ENCODE data around the gene CKAP4. TPM values are rescaled to one million over a fixed set of nuclear protein-coding genes. Genes with fewer than 3 reads are reported as not detected.
"Not testable (repeated sequence)": the region's sequence is repeated elsewhere in the genome, so short reads cannot be mapped to it uniquely, and the experiment has no call there.

Gene CKAP4
- 30.3 TPM for total RNA-seq

DNA sequence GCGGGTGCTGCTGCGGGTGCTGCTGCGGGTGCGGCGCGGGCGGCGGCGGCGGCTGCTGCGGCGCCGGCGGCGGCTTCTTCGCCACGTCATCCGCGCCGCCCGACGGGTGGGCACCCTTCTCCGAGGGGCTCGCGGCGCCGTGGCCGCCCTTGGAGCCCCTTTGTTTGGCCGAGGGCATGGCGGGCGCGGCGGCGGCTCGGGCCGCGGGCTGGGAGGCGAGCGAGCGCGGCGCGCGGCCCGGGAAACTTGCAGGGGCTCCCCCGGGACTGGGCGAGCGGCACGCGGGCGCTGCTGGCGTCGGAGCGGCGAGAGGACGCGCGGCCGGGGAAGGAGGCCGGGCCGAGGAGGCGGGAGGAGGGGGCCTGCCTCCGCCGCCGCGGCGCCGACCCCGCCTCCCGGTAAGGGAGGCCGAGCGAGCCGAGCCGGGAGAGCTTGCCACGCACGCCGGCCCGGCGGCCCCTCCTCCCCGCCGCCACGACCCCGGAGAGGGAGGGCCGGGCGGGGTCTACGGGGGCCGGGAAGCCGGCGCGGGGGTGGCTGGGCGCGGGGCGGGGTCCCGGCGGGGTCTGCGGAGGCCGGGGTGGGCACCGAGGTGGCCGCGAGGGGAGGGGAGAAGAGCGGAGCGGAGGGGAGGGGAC is at the start of gene CKAP4:
Gene CKAP4 (minus strand): TSS at position 347 of the 638 bp plus-strand sequence. CDS start 169 bp downstream, at position 178.
- intact Hi-C loops (cut with DNase I) = no loop called here
- DNase-seq (ENCODE audit: low spot score) (peak; percentile 90), ATAC-seq (peak; percentile 86)

GRCh38 chr12:106297075-106297474 is 49.3 kb upstream of the CKAP4 start:
- ATAC-seq = no peak
- DNase-seq (ENCODE audit: low spot score) = no peak
- intact Hi-C loops (cut with DNase I) = no loop called here

DNA sequence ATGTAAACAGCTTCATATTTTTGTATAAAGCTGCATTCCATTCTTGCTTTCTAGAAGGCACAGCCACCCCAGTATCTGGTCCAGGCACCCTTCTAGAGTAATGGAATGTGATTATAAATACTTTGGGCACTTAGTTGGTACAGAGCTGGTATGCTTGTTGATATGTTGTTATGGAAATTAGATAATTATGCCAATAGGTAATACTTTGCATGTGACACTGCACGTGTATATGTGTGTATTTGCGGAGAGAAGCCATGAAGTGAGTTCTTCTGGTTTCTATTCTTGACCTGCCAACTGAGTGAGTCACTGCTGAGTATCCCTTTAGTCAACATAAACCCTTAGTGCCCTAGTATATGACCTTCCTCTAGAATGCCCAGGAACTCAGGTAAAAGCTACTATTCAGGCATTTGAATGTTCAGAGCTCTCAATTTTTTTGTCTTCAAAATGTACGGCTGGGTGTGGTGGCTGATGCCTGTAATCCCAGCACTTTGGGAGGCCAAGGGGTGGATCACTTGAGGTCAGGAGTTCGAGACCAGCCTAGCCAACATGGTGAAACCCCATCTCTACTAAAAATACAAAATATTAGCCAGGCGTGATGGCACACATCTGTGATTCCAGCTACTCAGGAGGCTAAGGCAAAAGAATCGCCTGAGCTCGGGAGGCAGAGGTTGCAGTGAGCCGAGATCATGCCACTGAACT is 48.5 kb upstream of the CKAP4 start:
- intact Hi-C loops (cut with DNase I) = no loop called here
- ATAC-seq (no peak), DNase-seq (ENCODE audit: low spot score) (no peak)

GRCh38 chr12:106292339-106292738 is 44.5 kb upstream of the CKAP4 start:
- intact Hi-C loops (cut with DNase I) = no loop called here
- ATAC-seq (no peak), DNase-seq (ENCODE audit: low spot score) (no peak)

- ATAC-seq = no peak
Measured at GRCh38 chr12:106291342-106291741, 43.5 kb upstream of the CKAP4 start.

DNA sequence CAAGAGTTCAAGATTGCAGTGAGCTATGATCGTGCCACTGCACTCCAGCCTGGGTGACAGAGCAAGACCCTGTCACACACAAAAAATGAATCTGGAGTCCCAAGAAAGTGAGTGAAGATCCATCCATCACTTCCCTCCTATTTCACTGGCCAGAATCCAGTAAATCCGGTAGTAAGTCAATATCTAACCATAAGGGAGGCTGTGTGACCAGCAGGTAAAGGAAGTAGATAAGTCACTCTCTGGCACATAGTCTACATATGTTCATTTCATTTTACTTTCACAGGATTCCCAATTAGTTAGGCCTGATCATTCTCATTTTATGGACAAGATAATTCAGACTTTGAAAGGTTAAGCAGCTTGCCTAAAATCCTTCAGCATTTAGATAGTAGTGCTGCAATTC is 42.8 kb upstream of the CKAP4 start:
- ATAC-seq (no peak), DNase-seq (ENCODE audit: low spot score) (no peak)
- intact Hi-C loops (cut with DNase I) = no loop called here

More at GRCh38 chr12:106291342-106291741, 43.5 kb upstream of the CKAP4 start:
- no peak for DNase-seq (ENCODE audit: low spot score)
- intact Hi-C loops (cut with DNase I) = no loop called here

- intact Hi-C loops (cut with DNase I) = loop anchor here (10.0 kb wide), 1 partner anchor 54 kb away; no protein-coding TSS in a partner anchor
- DNase-seq (ENCODE audit: low spot score) = no peak
- no peak for ATAC-seq
Measured at GRCh38 chr12:106289196-106289681, 41.4 kb upstream of the CKAP4 start.

DNA sequence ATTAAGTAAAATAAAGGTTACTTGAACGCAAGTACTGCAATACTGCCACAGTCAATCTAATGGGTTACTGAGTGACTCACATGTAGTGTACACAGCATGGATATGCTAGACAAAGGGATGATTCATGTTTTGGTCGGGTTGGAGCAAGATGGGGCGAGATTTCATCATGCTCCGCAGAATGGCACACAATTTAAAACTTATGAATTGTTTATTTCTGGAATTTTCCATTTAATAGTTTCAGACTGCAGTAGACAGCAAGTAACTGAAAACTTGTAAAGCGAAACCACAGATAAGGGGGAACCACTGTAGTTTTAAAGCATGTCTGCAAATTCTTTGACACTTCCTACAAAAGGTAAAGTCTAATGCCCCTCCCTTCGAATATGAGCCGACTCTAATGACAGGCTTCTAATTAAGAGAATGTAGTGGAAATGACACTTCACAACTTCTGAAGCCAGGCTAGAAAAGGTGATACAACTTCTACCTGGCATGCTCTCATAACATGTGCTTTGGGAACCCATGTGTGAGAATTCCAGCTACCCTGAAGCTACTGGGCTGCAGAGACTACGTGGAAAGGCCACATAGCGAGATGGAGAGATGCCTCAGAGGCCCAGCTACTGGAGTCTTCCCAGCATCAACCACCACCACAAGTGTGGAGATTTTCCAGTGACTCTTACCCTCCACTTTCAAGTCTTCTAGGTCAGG is 40.8 kb upstream of the CKAP4 start:
- no peak for ATAC-seq
- intact Hi-C loops (cut with DNase I) = loop anchor here (10.0 kb wide), 1 partner anchor 54 kb away; no protein-coding TSS in a partner anchor
- no peak for DNase-seq (ENCODE audit: low spot score)

DNA sequence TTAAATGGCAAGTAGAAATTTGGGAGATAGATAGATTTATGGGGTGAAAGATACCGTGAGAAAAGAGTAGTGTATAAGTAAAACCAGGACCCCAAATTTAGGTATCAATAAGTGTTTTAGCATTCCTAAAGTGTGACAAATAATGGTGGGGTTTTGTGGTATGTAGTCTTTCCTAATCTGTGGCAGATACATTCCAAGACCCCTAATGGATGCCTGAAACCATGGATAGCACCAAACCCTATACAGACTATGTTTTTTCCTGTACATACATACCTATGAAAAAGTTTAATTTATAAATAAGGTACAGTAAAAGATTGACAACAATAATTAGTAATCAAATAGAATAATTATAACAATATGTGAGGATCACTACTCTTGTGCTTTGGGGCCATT is 40.3 kb upstream of the CKAP4 start:
- intact Hi-C loops (cut with DNase I) = loop anchor here (10.0 kb wide), 1 partner anchor 53 kb away; no protein-coding TSS in a partner anchor
- DNase-seq (ENCODE audit: low spot score) = no peak
- no peak for ATAC-seq

DNA sequence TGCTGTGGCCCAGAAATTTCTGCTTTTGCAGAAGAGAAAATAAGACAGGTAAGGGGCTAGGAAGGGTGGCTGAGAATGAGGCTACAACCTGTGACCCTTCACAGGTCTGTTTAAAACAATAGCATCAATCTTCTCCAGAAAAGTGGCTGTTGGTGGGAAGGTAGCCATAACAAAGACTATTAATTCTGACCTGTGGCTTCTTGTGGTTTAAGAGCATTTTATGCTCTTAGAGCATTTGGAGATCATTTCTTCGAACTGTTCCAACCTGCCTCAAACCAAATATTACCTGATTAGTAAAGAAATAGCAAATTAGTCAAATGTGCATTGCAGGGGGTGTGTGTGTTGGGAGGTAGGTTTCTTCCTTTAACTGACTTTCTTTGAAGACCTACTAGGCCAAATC is 39.5 kb upstream of the CKAP4 start:
- intact Hi-C loops (cut with DNase I) = loop anchor here (10.0 kb wide), 1 partner anchor 53 kb away; no protein-coding TSS in a partner anchor
- DNase-seq (ENCODE audit: low spot score) (no peak), ATAC-seq (no peak)

GRCh38 chr12:106286576-106287162 is 38.8 kb upstream of the CKAP4 start:
- not testable (repeated sequence) for ATAC-seq; DNase-seq (ENCODE audit: low spot score)
- intact Hi-C loops (cut with DNase I) = loop anchor here (10.0 kb wide), 1 partner anchor 52 kb away; no protein-coding TSS in a partner anchor

- DNase-seq (ENCODE audit: low spot score) = no peak
- no peak for ATAC-seq
- intact Hi-C loops (cut with DNase I) = loop anchor here (10.0 kb wide), 1 partner anchor 51 kb away; no protein-coding TSS in a partner anchor
Measured at GRCh38 chr12:106285982-106286381, 38.2 kb upstream of the CKAP4 start.

DNA sequence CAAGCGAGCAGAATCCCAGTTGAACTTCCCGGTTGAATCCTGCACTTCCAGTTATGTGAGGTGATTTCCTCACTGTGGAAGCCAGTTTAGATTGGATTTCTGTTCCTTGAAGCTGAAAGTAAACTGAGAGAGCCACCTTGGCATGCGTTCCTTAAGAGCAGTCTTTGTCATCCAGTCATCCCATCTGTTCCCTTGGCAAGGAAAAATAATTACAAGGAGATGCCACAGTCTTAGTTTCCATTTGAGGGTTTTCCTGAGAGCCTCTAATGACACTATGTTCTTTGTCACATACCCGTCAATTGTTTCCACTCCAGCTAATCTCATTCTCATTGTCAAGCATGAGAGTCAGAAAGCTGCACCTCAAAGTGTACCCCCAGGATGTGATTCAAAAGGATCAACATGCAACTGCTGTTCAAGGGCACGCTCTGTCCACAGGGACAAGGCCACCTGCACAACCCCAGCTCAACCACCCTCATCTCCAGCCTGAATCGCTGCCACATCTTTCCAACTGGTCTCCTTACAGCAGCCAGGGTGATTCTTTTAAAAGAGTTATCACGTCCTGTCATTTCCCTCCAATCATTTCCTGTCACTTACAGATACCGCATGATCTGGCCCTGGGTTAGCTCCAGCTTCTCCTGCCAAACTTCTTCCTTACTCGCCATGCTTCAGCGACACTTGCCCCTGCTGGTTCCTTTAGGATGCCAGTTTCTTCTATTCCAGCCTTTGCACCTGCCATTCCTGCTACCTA is 36.7 kb upstream of the CKAP4 start:
- DNase-seq (ENCODE audit: low spot score) (no peak), ATAC-seq (no peak)
- intact Hi-C loops (cut with DNase I) = loop anchor here (10.0 kb wide), 1 partner anchor 50 kb away; no protein-coding TSS in a partner anchor

DNA sequence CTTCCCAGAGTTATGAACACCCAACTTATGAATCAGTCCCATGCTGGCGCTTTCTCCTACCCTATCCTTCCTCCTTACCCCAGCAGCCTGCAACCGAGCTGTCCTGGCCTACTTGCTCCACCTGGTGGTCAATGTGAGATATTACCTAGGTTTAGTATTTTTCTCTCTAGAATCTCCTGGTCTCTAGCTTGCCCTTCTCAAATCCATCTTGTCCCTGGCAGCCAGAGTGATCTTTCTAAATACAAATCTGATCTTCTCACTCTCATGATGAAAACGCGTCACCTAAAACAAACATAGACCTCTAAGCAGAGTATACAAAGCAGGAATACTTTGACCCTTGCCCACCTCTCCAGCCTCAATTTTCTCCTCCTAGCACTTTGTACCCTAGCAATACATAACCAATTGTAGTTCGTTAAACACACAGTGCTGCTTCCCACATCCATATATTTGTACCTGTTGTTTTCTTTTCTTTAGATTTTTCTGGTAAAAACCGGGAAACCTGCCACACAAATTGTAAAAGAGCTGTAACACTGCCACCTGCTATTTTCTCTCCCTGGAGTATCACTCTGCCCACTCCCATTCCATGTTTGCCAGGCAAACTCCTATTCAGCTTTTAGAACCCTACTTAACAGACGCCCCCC is 34.8 kb upstream of the CKAP4 start:
- ATAC-seq (peak; percentile 57), DNase-seq (ENCODE audit: low spot score) (no peak)
- intact Hi-C loops (cut with DNase I) = loop anchor here (10.0 kb wide), 1 partner anchor 48 kb away; no protein-coding TSS in a partner anchor

DNA sequence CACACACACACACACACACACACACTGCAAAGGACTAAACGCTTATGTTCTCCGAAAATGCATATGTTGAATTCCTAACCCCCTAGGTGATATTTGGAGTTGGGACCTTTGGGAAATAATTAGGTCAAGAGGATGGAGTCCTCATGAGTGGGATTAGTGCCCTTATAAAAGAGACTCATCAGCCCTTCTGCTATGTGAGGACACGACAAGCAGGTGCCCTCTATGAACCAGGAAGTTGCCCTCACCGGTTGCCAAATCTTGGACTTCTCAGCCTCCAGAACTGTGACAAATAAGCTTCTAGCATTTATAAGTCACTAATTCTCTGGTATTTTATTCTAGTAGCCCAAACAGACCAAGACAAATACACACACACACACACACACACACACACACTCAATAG is 34.0 kb upstream of the CKAP4 start:
- ATAC-seq (no peak), DNase-seq (ENCODE audit: low spot score) (no peak)
- intact Hi-C loops (cut with DNase I) = loop anchor here (2.0 to 10.0 kb wide), 2 partner anchors 47 to 75 kb away; partner anchors contain the start of gene POLR3B

GRCh38 chr12:106281056-106281782 is 33.4 kb upstream of the CKAP4 start:
- intact Hi-C loops (cut with DNase I) = loop anchor here (2.0 to 10.0 kb wide), 2 partner anchors 46 to 76 kb away; partner anchors contain the start of gene POLR3B
- no peak for DNase-seq (ENCODE audit: low spot score)
- ATAC-seq = no peak

- DNase-seq (ENCODE audit: low spot score) = no peak
- ATAC-seq = no peak
- intact Hi-C loops (cut with DNase I) = loop anchor here (2.0 to 10.0 kb wide), 2 partner anchors 45 to 77 kb away; partner anchors contain the start of gene POLR3B
Measured at GRCh38 chr12:106280106-106280505, 32.3 kb upstream of the CKAP4 start.
